IMR-90 (cell line): ENCODE results near the gene HEYL. TPM values are rescaled to one million over a fixed set of nuclear protein-coding genes. Genes with fewer than 3 reads are reported as not detected.

Experiments
- ATAC-seq: fragments of 200-7000 bp; cut with Tn5 transposase; 2 replicates; pipeline ENCODE4 v1.9.1; 2020; ENCODE audit warnings: low read depth, mild to moderate bottlenecking, moderate library complexity
- BruUV-seq: library from RNA; stranded (reverse); fragments of 400-500 nt; replicated peaks from 2 replicates; lab custom pipeline; 2021; lab: Mats Ljungman, UMichigan
- CTCF ChIA-PET: fragments of 300-600 bp; formaldehyde crosslinking; extraction: SDS; loops from one replicate; lab custom pipeline; 2021; ENCODE audit warnings: antibody characterized with exemption; lab: Yijun Ruan, JAX
- POLR2A ChIA-PET: fragments of 300-600 bp; sonication (Branson Sonifier 250); formaldehyde crosslinking; loops from one replicate; lab custom pipeline; 2022; ENCODE audit warnings: antibody characterized with exemption; ENCODE audit not compliant: unreplicated experiment; lab: Charles Lee
- DNase-seq: peaks from one replicate; pipeline ENCODE4 v3.0.0; 2013
- H2AFZ ChIP-seq: replicated peaks from 2 replicates; pipeline ENCODE3; 2013; ENCODE audit warnings: low read length, mild to moderate bottlenecking; ENCODE audit not compliant: poor library complexity
- H2AK5ac ChIP-seq: 2 replicates; pipeline ENCODE4 v1.6.1; 2013; ENCODE audit warnings: low read depth, low read length, inconsistent platforms
- H2AK9ac ChIP-seq: replicated peaks from 2 replicates; pipeline ENCODE3; 2013; ENCODE audit warnings: mild to moderate bottlenecking, low read depth, low read length, moderate library complexity; ENCODE audit not compliant: poor library complexity
- H2BK120ac ChIP-seq: 2 replicates; pipeline ENCODE4 v1.6.1; 2013; ENCODE audit warnings: low read depth, low read length, inconsistent platforms
- H2BK15ac ChIP-seq: 3 replicates; pipeline ENCODE4 v1.6.1; 2013; ENCODE audit warnings: low read depth, low read length, inconsistent platforms
- H2BK20ac ChIP-seq: 2 replicates; pipeline ENCODE4 v1.6.1; 2013; ENCODE audit warnings: low read depth, mild to moderate bottlenecking, inconsistent platforms, low read length, moderate library complexity
- H2BK5ac ChIP-seq: 2 replicates; pipeline ENCODE4 v1.6.1; 2013; ENCODE audit warnings: mild to moderate bottlenecking, low read depth, low read length, inconsistent platforms; ENCODE audit not compliant: poor library complexity, severe bottlenecking
- H3K14ac ChIP-seq: replicated peaks from 2 replicates; pipeline ENCODE4 v1.6.1; 2013; ENCODE audit warnings: low read depth, low read length, inconsistent platforms
- H3K18ac ChIP-seq: 2 replicates; pipeline ENCODE4 v1.6.1; 2013; ENCODE audit warnings: low read depth, low read length, control low read depth
- H3K23ac ChIP-seq: 2 replicates; pipeline ENCODE4 v1.6.1; 2013; ENCODE audit warnings: low read depth, low read length, inconsistent platforms
- H3K27ac ChIP-seq: 2 replicates; pipeline ENCODE4 v1.5.1; 2013; ENCODE audit warnings: mild to moderate bottlenecking, control low read depth, low read length; ENCODE audit not compliant: insufficient read depth
- H3K27me3 ChIP-seq: 2 replicates; pipeline ENCODE4 v1.6.1; 2013; ENCODE audit warnings: low read length; ENCODE audit not compliant: control insufficient read depth, insufficient read depth
- H3K36me3 ChIP-seq: 2 replicates; pipeline ENCODE4 v1.6.1; 2013; ENCODE audit warnings: low read length, mixed read lengths; ENCODE audit not compliant: control insufficient read depth, insufficient read depth
- H3K4ac ChIP-seq: 2 replicates; pipeline ENCODE4 v1.6.1; 2013; ENCODE audit warnings: low read depth, low read length, inconsistent platforms
- H3K4me1 ChIP-seq: 2 replicates; pipeline ENCODE4 v1.6.1; 2013; ENCODE audit warnings: low read length, mixed read lengths; ENCODE audit not compliant: control insufficient read depth, insufficient read depth
- H3K4me2 ChIP-seq: 2 replicates; pipeline ENCODE4 v1.6.1; 2013; ENCODE audit warnings: low read depth, mild to moderate bottlenecking, control low read depth, low read length, moderate library complexity
- H3K4me3 ChIP-seq: 2 replicates; pipeline ENCODE4 v1.5.1; 2013; ENCODE audit warnings: low read depth, mild to moderate bottlenecking, control low read depth, low read length, moderate library complexity; ENCODE audit not compliant: insufficient read depth
- H3K56ac ChIP-seq: 2 replicates; pipeline ENCODE4 v1.6.1; 2013; ENCODE audit warnings: low read length, inconsistent platforms; ENCODE audit not compliant: insufficient read depth; ENCODE audit errors: extremely low read depth
- H3K79me1 ChIP-seq, 2 experiments: 2 replicates each; pipeline ENCODE4 v1.6.1; 2013; ENCODE audit warnings: low read length in 2 of 2, inconsistent platforms in 1 of 2, low read depth in 1 of 2
- H3K9ac ChIP-seq: 2 replicates; pipeline ENCODE4 v1.6.1; 2013; ENCODE audit warnings: low read depth, low read length, control low read depth
- H3K9me1 ChIP-seq: 2 replicates; pipeline ENCODE4 v1.6.1; 2013; ENCODE audit warnings: low read length, inconsistent platforms; ENCODE audit not compliant: insufficient read depth
- H3K9me3 ChIP-seq: 2 replicates; pipeline ENCODE4 v1.6.1; 2013; ENCODE audit warnings: low read length; ENCODE audit not compliant: control insufficient read depth, insufficient read depth
- H4K20me1 ChIP-seq: 2 replicates; pipeline ENCODE4 v1.6.1; 2013; ENCODE audit warnings: low read length, inconsistent platforms; ENCODE audit not compliant: insufficient read depth
- H4K5ac ChIP-seq: 2 replicates; pipeline ENCODE4 v1.6.1; 2013; ENCODE audit warnings: mild to moderate bottlenecking, low read depth, low read length, control low read depth
- H4K8ac ChIP-seq, 2 experiments: 2 replicates each; pipeline ENCODE4 v1.6.1; 2013; ENCODE audit warnings: low read depth in 2 of 2, low read length in 2 of 2, control low read depth in 1 of 2, inconsistent platforms in 1 of 2
- H4K91ac ChIP-seq: 2 replicates; pipeline ENCODE4 v1.6.1; 2013; ENCODE audit warnings: low read depth, low read length, inconsistent platforms; ENCODE audit not compliant: insufficient read depth
- BHLHE40 ChIP-seq: fragments of 150-350 bp; IDR thresholded peaks from 2 replicates; pipeline ENCODE4 v1.6.1; 2016; ENCODE audit warnings: mild to moderate bottlenecking, low read depth, low read length
- CEBPB ChIP-seq: IDR thresholded peaks from 2 replicates; pipeline ENCODE4 v1.6.1; 2012; ENCODE audit warnings: low read depth, low read length, improper control_type of control experiment
- CHD1 ChIP-seq: IDR thresholded peaks from 2 replicates; pipeline ENCODE4 v1.6.1; 2012; ENCODE audit warnings: low read depth, low read length, improper control_type of control experiment
- CTCF ChIP-seq: conservative IDR thresholded peaks from 2 replicates; pipeline ENCODE4 v1.5.1; 2012; ENCODE audit warnings: mild to moderate bottlenecking, low read depth, low read length, improper control_type of control experiment
- FOS ChIP-seq: fragments of 150-350 bp; IDR thresholded peaks from 2 replicates; pipeline ENCODE4 v1.6.1; 2016; ENCODE audit warnings: low read depth, low read length
- MAFK ChIP-seq: IDR thresholded peaks from 2 replicates; pipeline ENCODE4 v1.6.1; 2012; ENCODE audit warnings: low read depth, low read length, improper control_type of control experiment
- MAZ ChIP-seq: IDR thresholded peaks from 2 replicates; pipeline ENCODE4 v1.6.1; 2012; ENCODE audit warnings: low read depth, mild to moderate bottlenecking, low read length, improper control_type of control experiment, moderate library complexity, borderline replicate concordance
- MXI1 ChIP-seq: IDR thresholded peaks from 2 replicates; pipeline ENCODE4 v1.6.1; 2012; ENCODE audit warnings: low read depth, mild to moderate bottlenecking, low read length, moderate library complexity, borderline replicate concordance
- NFE2L2 ChIP-seq: fragments of 150-350 bp; IDR thresholded peaks from 2 replicates; pipeline ENCODE4 v1.6.1; 2016; ENCODE audit warnings: low read depth, mild to moderate bottlenecking, low read length
- POLR2A ChIP-seq: IDR thresholded peaks from 2 replicates; pipeline ENCODE4 v1.6.1; 2012; ENCODE audit warnings: mild to moderate bottlenecking, low read depth, low read length
- RAD21 ChIP-seq: IDR thresholded peaks from 2 replicates; pipeline ENCODE4 v1.6.1; 2012; ENCODE audit warnings: low read length, improper control_type of control experiment
- RCOR1 ChIP-seq: IDR thresholded peaks from 2 replicates; pipeline ENCODE4 v1.6.1; 2012; ENCODE audit warnings: mild to moderate bottlenecking, low read length, improper control_type of control experiment; ENCODE audit not compliant: insufficient replicate concordance
- RFX5 ChIP-seq: IDR thresholded peaks from 2 replicates; pipeline ENCODE4 v1.8.0; 2012; ENCODE audit warnings: low read depth, mild to moderate bottlenecking, low read length, moderate library complexity
- SMC3 ChIP-seq: fragments of 150-350 bp; IDR thresholded peaks from 2 replicates; pipeline ENCODE4 v1.6.1; 2016; ENCODE audit warnings: low read depth, mild to moderate bottlenecking, antibody characterized with exemption, low read length, moderate library complexity
- WGBS, 2 experiments: methylation state at CpG; one replicate each; pipeline versions ENCODE4 v1.1.5 to v1.1.7; 2013; ENCODE audit warnings: missing lambda C conversion rate in 2 of 2; ENCODE audit not compliant: insufficient read length in 1 of 2; ENCODE audit errors: extremely low coverage in 2 of 2; 5-methylcytosine and 5-hydroxymethylcytosine counted together
- dilution Hi-C: fragments of 300-500 bp; cut with HindIII; formaldehyde crosslinking; loops from one replicate; pipeline ENCODE4 v1.14.3; 2018; ENCODE audit warnings: low sequenced_read_pairs; ENCODE audit not compliant: unreplicated experiment
- in situ Hi-C: fragments of 300-500 bp; cut with MboI; formaldehyde crosslinking; loops from 3 replicates; pipeline ENCODE4 v1.14.3; 2019; ENCODE audit warnings: low sequenced_read_pairs, inconsistent platforms, mixed read lengths
- intact Hi-C: fragments of 100-400 bp; cut with micrococcal nuclease; formaldehyde crosslinking; loops from 2 replicates; pipeline ENCODE4 v1.10.0; 2022
- polyA plus RNA-seq, 3 experiments: library from polyadenylated mRNA; depleted of rRNA; stranded (reverse); fragments of >200 nt; gene quantifications; 2 replicates each; pipeline ENCODE4 v1.2.3, GENCODE V29; 2012; ENCODE audit warnings: low replicate concordance in 1 of 3
- total RNA-seq: library from RNA; depleted of rRNA; stranded (reverse); fragments of >200 nt; gene quantifications from 2 replicates; pipeline ENCODE4 v1.2.3, GENCODE V29; 2012
- TF ChIP-seq, protein P1 (sequence below): fragments of 150-350 bp; IDR thresholded peaks from 2 replicates; pipeline ENCODE4 v1.6.1; 2017; ENCODE audit warnings: mild to moderate bottlenecking, antibody characterized with exemption, low read length, low read depth
- TF ChIP-seq, protein P2 (sequence below): fragments of 150-350 bp; IDR thresholded peaks from 2 replicates; pipeline ENCODE4 v1.6.1; 2016; ENCODE audit warnings: low read depth, mild to moderate bottlenecking, low read length, moderate library complexity, borderline replicate concordance

The HEYL gene
- total and polyA plus RNA-seq, 2 of the 4 experiments (the other 2 are of a cell fraction), result 0.02 TPM; not detected in 1

DNA sequence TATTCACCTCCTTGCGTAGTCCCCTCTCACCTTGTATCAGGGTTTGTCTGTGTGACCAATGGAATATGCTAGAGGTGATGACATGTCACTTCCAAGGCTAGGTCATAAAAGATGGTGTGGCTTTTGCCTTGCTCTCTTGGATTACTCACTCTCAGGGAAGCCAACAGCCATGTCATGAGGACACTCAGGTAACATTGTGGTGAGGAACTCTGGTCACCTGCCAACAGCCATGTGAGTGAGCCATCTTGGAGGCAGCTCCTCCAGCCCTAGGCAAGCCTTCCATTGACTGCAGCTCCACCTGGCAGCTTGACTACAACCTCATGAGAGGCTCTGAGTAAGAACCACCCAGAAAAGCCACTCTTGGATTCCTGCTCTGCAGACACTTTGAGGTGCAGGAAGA is 11.0 kb upstream of the HEYL start:
- dilution Hi-C loops, result no loop called here
- TF ChIP-seq BHLHE40 (no peak), MAZ (no peak), FOS (no peak), CEBPB (no peak), POLR2A (no peak), NFE2L2 (no peak), CTCF (no peak), RCOR1 (no peak), CHD1 (no peak), MXI1 (no peak), RFX5 (no peak), MAFK (no peak), RAD21 (no peak), SMC3 (no peak)
- TF ChIP-seq, protein P1, sequence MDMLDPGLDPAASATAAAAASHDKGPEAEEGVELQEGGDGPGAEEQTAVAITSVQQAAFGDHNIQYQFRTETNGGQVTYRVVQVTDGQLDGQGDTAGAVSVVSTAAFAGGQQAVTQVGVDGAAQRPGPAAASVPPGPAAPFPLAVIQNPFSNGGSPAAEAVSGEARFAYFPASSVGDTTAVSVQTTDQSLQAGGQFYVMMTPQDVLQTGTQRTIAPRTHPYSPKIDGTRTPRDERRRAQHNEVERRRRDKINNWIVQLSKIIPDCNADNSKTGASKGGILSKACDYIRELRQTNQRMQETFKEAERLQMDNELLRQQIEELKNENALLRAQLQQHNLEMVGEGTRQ, result no peak
- TF ChIP-seq, protein P2, sequence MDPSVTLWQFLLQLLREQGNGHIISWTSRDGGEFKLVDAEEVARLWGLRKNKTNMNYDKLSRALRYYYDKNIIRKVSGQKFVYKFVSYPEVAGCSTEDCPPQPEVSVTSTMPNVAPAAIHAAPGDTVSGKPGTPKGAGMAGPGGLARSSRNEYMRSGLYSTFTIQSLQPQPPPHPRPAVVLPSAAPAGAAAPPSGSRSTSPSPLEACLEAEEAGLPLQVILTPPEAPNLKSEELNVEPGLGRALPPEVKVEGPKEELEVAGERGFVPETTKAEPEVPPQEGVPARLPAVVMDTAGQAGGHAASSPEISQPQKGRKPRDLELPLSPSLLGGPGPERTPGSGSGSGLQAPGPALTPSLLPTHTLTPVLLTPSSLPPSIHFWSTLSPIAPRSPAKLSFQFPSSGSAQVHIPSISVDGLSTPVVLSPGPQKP, result no peak
- Histone ChIP-seq H3K36me3 (no peaks in the 10 kb centered on the region), H3K23ac (no peak overlapping the region), H2AK5ac (no peak overlapping the region), H4K20me1 (no peaks in the 10 kb centered on the region), H3K56ac (no peak overlapping the region), H2BK120ac (no peak overlapping the region), H3K4me3 (no peak overlapping the region), H3K9ac (no peak overlapping the region), H3K18ac (no peak overlapping the region), H3K27ac (no peak overlapping the region), H2AK9ac (no peak overlapping the region), H2BK5ac (no peak overlapping the region), H3K27me3 (peaks cover 12% of the 10 kb centered on the region), H3K9me3 (no peaks in the 10 kb centered on the region), H3K4me2 (no peak overlapping the region), H3K4ac (no peak overlapping the region), H3K14ac (no peak overlapping the region), H4K8ac (no peak overlapping the region), H4K91ac (no peak overlapping the region), H2BK15ac (no peak overlapping the region), H3K4me1 (peaks cover 11% of the 10 kb centered on the region), H2AFZ (no peak overlapping the region), H3K9me1 (0 out of 2 replicates have a peak, but pooled peaks cover 4% of the 10 kb centered on the region), H4K5ac (no peak overlapping the region), H3K79me1 (no peaks in the 10 kb centered on the region), H2BK20ac (no peak overlapping the region)
- ATAC-seq, result no peak
- intact Hi-C loops, result loop anchor here (10.0 kb wide), 1 partner anchor 556 kb away; no protein-coding TSS in a partner anchor
- CTCF ChIA-PET, result no interaction called here
- POLR2A ChIA-PET, result no interaction called here
- no TSS peak for BruUV-seq
- WGBS, 2 experiments, result no CpG with 5 or more reads among the region's 1 CpG
- in situ Hi-C loops, result no loop called here
- no peak for DNase-seq
